Activated CD4-positive, alpha-beta T cell treated with anti-CD3 and anti-CD28 coated beads, Interleukin-2, Interleukin-6, amounts not matched to agents 100 ng/mL and 50 ng/mL, durations not matched to agents 16 hours and 8 hours (primary cell): ENCODE results near the gene ACTR2.

Source experiments
- DNase-seq: peaks from one replicate; pipeline ENCODE4 v3.0.0-alpha.2; 2020

Gene ACTR2

DNA sequence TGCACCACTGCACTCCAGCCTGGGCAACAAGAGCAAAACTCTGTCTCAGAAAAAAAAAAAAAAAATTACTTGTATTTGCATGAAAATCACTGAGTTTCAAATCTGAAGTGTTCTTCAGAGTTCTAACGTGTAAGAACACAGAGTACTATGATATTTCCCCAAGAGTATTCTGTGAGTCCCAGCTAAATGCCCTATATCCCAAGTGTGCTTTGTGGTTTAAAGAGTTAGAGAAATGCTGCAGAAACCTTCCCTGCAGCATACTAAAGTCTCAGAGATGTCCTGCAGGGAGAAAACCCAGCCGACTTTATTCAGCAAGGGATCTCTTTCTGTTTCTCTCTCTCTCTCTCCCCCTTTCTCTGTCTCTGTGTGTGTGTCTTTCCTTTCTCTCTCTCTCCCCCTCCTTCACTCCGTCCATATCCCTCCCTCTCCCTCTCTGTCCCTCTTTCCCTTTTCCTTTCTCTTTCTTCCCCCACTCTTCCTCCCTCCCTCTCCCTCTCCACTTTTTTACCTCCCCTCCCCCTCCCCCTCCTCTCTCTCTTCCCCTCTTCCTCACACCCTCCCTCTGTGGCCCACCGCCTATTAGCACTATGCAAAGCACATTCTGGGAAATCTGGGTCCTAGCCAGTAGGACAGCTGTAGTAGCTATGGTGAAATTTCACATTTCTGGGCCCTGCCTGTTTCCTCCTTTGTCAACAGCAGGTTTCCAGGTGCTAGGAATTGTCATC is 54.2 kb downstream of the ACTR2 start:
- DNase-seq, result no peak

GRCh38 chr2:65282477-65283053 is 54.9 kb downstream of the ACTR2 start:
- DNase-seq, result no peak

DNA sequence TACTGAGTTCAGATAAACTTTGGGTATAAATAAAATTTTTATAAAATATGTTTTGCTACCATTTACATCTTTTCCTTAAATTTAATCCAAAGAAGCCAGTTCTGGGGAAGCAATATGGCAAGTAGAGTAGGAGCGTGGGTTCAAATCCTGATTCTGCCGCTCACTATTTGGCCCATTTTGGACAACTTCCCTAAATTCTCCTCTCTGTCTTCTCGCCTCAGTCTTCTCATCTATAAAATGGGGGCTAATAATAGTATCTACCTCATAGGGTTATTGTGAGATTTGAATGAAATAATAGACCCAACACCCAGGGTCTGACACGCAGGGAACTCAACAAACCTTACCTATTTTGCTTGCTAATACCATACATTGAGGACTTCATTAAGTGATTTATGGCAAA is 59.7 kb downstream of the ACTR2 start:
- DNase-seq, result no peak

GRCh38 chr2:65291216-65292105 is 63.8 kb downstream of the ACTR2 start:
- DNase-seq, result no peak

GRCh38 chr2:65292106-65292400 is 64.4 kb downstream of the ACTR2 start:
- no peak for DNase-seq

- DNase-seq, result no peak
Observed at GRCh38 chr2:65292461-65293011, 64.9 kb downstream of the ACTR2 start.

GRCh38 chr2:65293376-65293775 is 65.7 kb downstream of the ACTR2 start:
- DNase-seq, result no peak

DNA sequence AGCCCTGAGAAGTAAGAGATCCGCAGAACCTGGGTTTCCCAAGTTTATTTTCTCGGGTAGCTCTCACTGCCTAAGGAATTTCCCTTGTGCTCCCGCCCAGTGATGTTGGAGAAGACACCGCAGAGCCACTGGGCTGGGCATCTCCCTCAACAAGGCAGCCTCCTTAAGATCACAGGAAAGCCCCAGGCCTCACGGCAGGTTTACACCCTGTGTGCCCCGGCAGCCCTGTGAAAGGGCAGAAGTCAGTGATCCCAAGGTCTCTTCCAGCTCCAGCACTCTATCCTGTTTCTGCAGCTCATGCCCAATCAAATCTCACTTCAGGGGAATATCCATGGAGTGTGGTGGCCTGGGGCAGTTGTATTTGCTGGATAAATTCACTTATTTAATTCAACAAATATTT is 66.5 kb downstream of the ACTR2 start:
- DNase-seq, result no peak

- no peak for DNase-seq
Observed at GRCh38 chr2:65294701-65295100, 67.1 kb downstream of the ACTR2 start.

DNA sequence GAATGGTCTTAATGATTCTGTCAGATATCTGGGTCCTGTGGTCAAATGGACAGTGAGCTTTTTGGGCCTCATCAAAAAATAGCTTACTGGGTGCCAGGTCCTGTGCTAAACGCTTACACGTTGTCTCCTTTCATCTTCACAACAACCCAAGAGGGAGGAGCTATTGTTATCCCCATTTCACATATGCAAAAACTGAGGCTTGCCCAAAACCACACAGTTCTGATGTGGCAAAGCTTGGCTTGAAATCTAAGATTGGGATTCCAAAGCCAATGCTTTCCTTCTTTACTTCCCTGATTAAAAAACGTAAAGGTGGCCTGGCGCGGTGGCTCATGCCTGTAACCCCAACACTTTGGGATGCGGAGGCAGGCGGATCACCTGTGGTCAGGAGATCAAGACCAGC is 69.3 kb downstream of the ACTR2 start:
- no peak for DNase-seq

DNA sequence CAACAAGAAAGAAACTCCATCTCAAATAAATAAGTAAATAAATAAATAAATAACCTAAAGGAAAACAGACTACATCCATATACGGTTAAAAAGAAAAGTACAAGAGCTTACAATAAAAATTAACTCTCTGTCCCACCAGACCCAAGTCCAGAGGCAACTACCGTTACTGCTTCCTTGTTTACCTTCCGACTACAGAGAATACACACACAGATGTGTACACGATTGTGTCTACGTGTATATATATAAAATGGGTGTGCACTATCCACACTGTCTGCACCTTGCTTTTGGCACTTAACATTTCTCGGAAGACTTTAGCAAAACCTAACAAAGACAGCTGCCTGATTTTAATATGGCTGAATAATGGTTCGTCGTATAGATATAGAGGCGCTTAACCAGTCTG is 69.9 kb downstream of the ACTR2 start:
- no peak for DNase-seq

DNA sequence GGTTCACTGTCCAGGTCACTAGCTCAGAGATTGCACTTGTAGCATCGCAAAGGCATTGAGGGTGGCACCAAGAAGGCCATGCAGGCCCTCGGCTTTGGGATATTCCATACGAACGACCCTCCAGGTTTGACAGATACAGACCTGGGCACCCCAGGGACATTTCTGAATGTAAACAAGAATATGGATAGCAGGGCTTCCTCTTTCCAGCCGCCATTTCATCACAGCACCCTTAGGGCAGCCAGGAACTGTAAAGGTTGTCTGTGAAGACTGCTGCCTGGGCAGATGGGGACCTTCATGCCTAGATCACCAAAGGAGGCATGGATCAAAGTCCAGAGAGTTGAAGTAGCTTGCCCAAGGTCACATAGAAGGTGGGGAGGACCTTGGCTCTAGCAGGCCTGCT is 70.5 kb downstream of the ACTR2 start:
- no peak for DNase-seq

- peak; percentile 80 for DNase-seq
Observed at GRCh38 chr2:65299246-65299645, 71.6 kb downstream of the ACTR2 start.

DNA sequence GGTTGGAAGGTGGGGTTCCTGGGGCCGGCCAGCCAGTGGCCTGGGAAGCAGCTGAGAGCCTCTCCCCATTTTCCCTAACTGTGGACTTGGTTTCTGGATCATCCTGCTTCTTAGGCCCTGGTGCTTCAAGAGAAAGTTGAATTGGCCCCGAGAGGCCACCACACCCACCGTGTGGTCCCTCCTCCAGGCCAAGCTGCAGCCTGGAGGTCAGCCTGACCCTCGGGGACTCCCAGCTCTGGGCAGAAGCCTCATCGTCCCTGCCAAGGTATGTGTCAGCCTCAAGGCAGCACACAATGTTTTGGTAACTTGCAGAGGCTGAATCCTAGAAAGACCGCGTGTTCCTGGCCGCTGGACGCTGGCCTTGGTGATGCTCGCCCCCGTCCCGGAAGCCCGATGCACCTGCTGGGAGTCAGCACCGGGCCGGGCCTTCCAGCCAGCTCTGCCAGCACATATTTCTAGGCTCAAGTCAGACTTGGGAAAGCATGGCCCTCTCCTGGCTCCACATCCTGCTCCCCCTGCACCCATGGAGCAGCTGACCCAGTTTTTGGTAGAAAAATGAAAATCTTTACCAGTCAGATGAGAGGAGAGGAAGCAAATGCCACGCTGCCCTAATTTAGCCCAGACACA is 72.6 kb downstream of the ACTR2 start:
- no peak for DNase-seq

DNA sequence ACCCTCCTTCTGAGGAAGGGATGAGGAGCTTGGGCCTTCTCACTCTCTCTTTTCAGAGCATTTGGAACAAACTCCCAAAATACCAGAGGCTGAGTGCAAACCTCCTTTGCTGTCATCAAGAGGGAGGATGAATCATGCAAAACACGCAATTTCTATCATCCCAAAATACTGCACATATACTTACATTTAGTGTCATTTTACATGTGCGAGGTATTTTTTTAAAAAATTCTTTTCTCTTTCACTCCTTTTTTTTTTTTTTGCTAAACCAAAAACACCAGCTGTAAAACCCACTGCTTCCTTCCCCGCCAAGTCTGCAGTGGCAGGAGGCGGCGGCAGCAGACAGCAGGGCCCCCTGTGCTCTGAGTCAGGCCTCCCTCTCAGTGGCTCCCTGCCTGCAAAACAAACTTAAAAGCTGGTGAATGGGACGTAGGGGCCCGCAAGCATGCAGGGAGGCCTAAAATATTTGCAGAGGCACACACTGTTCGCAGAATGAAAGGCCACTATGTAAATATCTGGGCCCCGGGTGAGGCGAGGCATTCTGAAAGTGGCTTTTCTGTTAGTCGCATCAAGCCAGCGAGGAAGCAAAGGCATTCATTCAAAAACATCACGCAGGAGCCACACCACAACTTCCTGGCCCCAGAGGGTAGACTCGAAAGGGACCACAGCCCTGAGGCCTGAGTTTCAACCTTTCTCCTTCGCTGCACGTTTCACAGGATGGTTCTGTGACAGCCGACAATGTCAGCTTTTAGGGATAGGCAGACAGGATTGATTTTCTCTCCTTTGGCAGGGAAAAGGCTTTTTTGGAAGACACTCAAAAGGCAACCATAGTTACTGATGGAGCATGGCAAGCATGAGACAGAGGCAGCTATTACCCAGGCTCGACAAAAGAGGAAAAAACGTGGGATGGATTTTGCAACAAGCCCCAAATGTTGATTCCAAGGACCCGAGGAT is 73.4 kb downstream of the ACTR2 start:
- DNase-seq, result peak; percentile 92

- no peak for DNase-seq
Observed at GRCh38 chr2:65305934-65306333, 78.3 kb downstream of the ACTR2 start.

DNA sequence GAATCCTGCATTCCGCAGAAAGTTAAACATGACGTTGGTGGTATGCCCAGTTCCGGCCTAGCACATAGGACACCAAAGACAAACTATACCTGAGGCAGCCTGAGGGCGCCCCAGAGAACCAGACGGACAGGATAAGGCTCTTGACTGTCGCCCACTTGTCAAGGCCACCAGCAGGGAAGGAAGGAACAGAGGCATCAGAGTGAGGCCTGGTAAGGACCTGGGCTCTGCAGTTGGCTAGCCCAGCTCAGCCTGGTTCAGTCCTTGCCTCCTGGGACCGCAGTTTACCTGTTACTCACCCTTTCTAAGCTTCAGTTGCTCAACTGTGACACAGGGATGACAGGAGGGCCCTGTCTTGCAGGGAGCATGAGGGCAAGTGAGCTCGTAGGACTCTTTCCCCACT is 82.1 kb downstream of the ACTR2 start:
- no peak for DNase-seq

GRCh38 chr2:65311049-65311448 is 83.4 kb downstream of the ACTR2 start:
- DNase-seq, result no peak

- no peak for DNase-seq
Observed at GRCh38 chr2:65311596-65311995, 84.0 kb downstream of the ACTR2 start.

- DNase-seq, result no peak
Observed at GRCh38 chr2:65313126-65313953, 85.7 kb downstream of the ACTR2 start.

- DNase-seq, result no peak
Observed at GRCh38 chr2:65313954-65314256, 86.3 kb downstream of the ACTR2 start.
